Muscle layer of colon (tissue), 2 donors: Measurements from ENCODE around the gene KLHL25.
"Not testable (repeated sequence)": the region's sequence is repeated elsewhere in the genome, so short reads cannot be mapped to it uniquely, and the experiment has no call there.

Experiments
- H3K27ac ChIP-seq: one replicate; pipeline ENCODE4 v1.7.0; 2013; ENCODE audit warnings: low read depth, mild to moderate bottlenecking, low read length, moderate library complexity
- H3K27me3 ChIP-seq, 2 donors: one replicate each; pipeline ENCODE4 v1.7.0; 2013; ENCODE audit warnings: low read length in 2 of 2, mild to moderate bottlenecking in 2 of 2; ENCODE audit not compliant: insufficient read depth in 2 of 2, control insufficient read depth in 1 of 2
- H3K36me3 ChIP-seq: one replicate; pipeline ENCODE4 v1.7.0; 2013; ENCODE audit warnings: mild to moderate bottlenecking, low read length; ENCODE audit not compliant: insufficient read depth
- H3K4me1 ChIP-seq: one replicate; pipeline ENCODE4 v1.7.0; 2013; ENCODE audit warnings: mild to moderate bottlenecking, low read length; ENCODE audit not compliant: insufficient read depth
- H3K4me3 ChIP-seq, 2 donors: one replicate each; pipeline ENCODE4 v1.7.0; 2013; ENCODE audit warnings: low read length in 2 of 2, low read depth in 1 of 2, mild to moderate bottlenecking in 1 of 2, moderate library complexity in 1 of 2
- H3K9ac ChIP-seq: one replicate; pipeline ENCODE4 v1.7.0; 2013; ENCODE audit warnings: low read length
- H3K9me3 ChIP-seq: one replicate; pipeline ENCODE4 v1.7.0; 2013; ENCODE audit warnings: mild to moderate bottlenecking, low read length
- donor health status: abdominal sarcoma.
- donor health status: Adenocarcinoma of cecum.

The KLHL25 gene, protein sequence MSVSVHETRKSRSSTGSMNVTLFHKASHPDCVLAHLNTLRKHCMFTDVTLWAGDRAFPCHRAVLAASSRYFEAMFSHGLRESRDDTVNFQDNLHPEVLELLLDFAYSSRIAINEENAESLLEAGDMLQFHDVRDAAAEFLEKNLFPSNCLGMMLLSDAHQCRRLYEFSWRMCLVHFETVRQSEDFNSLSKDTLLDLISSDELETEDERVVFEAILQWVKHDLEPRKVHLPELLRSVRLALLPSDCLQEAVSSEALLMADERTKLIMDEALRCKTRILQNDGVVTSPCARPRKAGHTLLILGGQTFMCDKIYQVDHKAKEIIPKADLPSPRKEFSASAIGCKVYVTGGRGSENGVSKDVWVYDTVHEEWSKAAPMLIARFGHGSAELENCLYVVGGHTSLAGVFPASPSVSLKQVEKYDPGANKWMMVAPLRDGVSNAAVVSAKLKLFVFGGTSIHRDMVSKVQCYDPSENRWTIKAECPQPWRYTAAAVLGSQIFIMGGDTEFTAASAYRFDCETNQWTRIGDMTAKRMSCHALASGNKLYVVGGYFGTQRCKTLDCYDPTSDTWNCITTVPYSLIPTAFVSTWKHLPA

DNA sequence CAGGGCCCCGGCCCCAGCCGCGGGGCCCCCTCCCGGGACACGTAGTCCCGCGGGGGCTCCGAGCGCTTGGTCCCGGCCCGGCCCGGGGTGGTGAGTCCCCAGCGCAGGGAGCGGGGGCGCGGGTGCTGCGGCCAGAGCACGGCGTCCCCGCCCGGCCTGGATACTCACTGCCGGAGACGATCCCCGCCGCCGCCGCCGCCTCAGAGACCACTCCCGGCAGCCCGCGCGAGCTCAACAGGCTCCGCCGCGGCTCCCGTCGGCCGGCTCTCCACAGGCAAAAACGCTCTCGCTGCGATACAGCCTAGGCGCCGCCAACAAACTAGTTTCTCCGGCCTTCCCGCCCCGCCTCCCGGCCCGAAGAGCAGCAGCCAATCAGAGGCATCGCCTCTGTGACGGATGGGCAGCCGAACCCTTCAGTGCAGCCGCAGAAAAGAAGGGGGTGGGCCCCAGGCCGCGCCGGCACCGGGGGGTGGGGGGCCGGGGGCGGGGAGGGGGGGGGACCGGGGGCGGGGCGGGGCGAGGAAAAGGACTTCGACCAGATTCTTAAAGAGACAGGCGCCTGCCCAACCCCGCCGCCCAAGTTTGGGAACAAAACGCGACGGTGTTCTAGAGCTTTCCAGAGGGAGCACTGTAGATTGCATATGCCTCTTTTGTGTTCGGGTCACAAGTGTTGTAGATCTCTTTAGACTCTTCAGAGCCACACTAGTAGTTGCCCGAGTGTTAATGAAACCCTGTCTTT lies at the start of gene KLHL25:
KLHL25 (minus strand) TSS at position 328 of the 739 bp plus-strand sequence. CDS start 25,115 bp downstream, outside the sequence.
- Histone ChIP-seq H3K27ac (peak within 1 kb of the TSS; percentile 80), H3K9me3 (no peaks in the 10 kb centered on the region), H3K27me3 (no peaks in the 10 kb centered on the region), H3K4me3 (peak within 1 kb of the TSS; percentile 77 to 87), H3K36me3 (no peaks in the 10 kb centered on the region), H3K9ac (peak within 1 kb of the TSS; percentile 57), H3K4me1 (peaks cover 19% of the 10 kb centered on the region)

DNA sequence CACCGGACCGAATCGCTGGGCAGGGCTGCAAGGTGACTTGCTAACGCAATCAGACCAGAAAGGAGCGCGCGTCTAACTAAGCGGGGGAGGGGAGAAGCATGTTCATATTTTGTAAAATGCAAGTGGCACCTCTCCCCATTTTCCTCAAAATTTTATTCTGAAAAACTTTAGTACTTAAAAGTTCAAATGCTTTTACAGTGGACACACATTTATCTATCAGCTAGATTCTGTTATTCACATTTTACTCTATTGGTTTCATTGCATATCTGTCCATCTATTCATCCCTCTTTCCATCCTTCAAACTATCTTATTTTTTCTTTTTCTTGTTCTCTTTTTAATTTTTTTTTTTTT lies 46.1 kb upstream of the KLHL25 start:
- peak overlapping the region; percentile 7 for H3K27ac ChIP-seq
- no peaks in the 10 kb centered on the region for H3K9me3 ChIP-seq
- H3K36me3 ChIP-seq: no peaks in the 10 kb centered on the region
- peaks cover 0 to 5% of the 10 kb centered on the region in 2 donors for H3K27me3 ChIP-seq
- H3K9ac ChIP-seq: no peak overlapping the region
- no peaks in the 10 kb centered on the region for H3K4me1 ChIP-seq
- peak overlapping the region; percentile 23 to 47 for H3K4me3 ChIP-seq

DNA sequence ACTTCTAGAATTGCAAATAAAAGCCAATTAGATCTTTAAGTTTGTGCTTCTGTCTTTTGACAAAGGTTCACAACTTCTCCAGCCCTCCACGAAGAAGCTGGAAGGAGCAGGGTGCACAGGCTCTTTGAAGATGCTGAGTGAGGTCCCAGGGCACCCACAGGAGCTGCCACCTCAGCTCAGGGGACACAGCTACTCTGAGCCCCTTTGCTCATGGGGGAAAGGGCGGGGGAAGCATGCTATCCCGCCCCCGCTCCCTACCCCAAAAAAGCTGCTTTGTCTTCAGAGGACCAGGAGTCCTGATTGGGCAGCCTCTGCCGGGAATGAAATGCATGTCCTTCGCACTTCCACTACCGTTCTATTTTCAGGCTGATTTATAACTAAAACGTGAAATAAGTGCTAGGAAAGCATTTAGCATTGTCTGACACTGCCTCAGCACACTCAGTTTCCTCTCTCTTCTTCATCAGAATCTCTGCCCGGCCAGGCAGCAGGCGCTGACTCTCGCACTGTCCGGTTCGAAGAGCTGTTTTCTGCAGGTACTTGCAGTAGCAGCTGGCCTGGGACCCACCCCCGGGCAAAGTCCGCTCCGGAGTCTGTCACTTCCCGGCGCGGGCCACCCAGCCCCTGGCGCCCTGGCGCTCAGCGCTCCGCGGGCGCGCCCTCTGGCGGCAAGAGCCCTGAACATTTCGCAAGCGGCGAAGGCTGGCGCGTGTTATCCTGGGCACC lies 45.5 kb upstream of the KLHL25 start:
- Histone ChIP-seq H3K4me1 (no peaks in the 10 kb centered on the region), H3K9me3 (no peaks in the 10 kb centered on the region), H3K4me3 (peak overlapping the region; percentile 23 to 47), H3K9ac (no peak overlapping the region), H3K27ac (peak overlapping the region; percentile 7), H3K36me3 (no peaks in the 10 kb centered on the region), H3K27me3 (peaks cover 0 to 5% of the 10 kb centered on the region in 2 donors)

DNA sequence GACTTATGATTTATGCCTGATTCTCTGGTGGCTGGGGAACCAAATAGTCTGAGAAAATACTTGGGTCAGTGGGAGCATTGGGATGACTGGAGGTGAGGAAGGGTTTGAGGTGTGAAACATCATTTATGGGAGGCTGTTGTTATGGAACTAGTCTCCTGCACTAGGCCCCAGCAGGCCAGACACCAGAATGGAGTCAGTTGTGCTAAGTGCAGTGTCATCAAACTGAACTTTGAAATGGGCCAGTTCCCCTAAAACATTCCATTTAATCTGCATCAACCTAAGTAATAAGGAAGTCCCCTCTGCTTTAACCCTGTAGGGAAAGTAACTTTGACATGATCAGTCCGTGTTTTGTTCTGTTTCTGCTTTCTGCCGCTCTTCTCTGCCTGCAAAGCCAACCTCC lies 44.9 kb upstream of the KLHL25 start:
- Histone ChIP-seq H3K27ac (no peak overlapping the region), H3K9me3 (no peaks in the 10 kb centered on the region), H3K9ac (no peak overlapping the region), H3K4me1 (no peaks in the 10 kb centered on the region), H3K27me3 (peaks cover 0 to 5% of the 10 kb centered on the region in 2 donors), H3K36me3 (no peaks in the 10 kb centered on the region), H3K4me3 (no peak overlapping the region)

DNA sequence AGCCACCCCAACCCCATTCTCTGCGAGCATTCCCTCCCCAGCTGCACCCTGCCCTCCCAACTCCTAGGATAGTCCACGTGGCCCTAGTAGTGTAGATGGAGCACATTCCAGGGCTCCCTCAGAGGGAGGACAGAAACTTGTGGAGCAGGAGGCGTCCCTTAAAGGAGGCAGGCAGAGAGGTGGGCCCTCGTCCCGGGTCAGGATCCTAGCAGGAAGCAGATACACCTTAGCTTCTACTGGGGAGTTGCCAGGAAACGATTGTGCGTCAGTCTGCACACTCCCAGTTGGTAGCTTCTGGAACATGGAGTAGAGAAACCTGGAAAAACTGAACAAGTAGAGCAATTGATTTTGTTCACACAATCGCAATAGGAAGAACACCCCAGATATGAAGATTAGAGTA lies 43.9 kb upstream of the KLHL25 start:
- no peaks in the 10 kb centered on the region for H3K9me3 ChIP-seq
- no peak overlapping the region for H3K9ac ChIP-seq
- H3K27me3 ChIP-seq: peaks cover 0 to 5% of the 10 kb centered on the region in 2 donors
- no peaks in the 10 kb centered on the region for H3K4me1 ChIP-seq
- no peak overlapping the region for H3K27ac ChIP-seq
- no peaks in the 10 kb centered on the region for H3K36me3 ChIP-seq
- no peak overlapping the region for H3K4me3 ChIP-seq

DNA sequence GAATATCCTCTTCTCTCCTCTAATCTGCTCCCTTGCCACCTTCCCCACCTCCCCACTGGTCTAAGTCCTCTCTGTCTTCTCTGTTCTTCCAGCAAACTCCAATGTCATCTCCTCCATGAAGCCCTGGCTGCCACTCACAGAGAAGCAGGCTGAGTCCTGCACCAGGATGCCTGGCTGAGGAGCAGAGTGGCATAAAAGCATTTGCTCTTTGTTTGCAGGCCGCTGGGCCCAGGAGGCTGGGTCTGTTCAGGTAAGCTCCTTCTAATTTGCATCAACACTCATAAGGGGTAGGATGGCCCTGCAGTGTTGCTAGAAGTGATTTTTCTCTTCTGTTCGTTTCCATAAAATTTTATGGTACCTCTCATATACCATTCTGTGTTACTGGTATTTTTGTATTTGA lies 43.2 kb upstream of the KLHL25 start:
- Histone ChIP-seq H3K4me3 (no peak overlapping the region), H3K9me3 (no peaks in the 10 kb centered on the region), H3K4me1 (no peaks in the 10 kb centered on the region), H3K36me3 (no peaks in the 10 kb centered on the region), H3K27ac (no peak overlapping the region), H3K27me3 (no peaks in the 10 kb centered on the region), H3K9ac (no peak overlapping the region)

DNA sequence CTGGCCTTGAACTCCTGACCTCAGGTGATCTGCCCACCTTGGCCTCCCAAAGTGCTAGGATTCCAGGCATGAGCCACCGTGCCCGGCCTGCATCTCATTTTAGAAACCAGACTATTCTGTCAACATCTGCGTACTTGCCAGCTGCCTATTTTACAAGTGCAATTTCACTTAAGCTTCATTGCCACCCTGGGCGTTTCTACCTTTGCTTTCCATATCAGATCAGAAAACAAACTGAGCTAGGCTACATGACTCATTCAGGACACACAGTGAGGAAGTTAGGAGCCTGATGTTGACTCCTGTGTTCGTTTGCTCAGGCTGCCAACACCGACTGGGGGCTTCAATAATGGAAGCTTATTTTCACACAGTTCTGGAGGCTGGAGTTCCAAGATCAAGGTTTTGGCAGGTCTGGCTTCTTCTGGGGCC lies 42.3 kb upstream of the KLHL25 start:
- H3K4me3 ChIP-seq: no peak overlapping the region
- H3K27ac ChIP-seq: no peak overlapping the region
- H3K36me3 ChIP-seq: no peaks in the 10 kb centered on the region
- H3K9ac ChIP-seq: no peak overlapping the region
- H3K27me3 ChIP-seq: no peaks in the 10 kb centered on the region
- H3K9me3 ChIP-seq: no peaks in the 10 kb centered on the region
- no peaks in the 10 kb centered on the region for H3K4me1 ChIP-seq

DNA sequence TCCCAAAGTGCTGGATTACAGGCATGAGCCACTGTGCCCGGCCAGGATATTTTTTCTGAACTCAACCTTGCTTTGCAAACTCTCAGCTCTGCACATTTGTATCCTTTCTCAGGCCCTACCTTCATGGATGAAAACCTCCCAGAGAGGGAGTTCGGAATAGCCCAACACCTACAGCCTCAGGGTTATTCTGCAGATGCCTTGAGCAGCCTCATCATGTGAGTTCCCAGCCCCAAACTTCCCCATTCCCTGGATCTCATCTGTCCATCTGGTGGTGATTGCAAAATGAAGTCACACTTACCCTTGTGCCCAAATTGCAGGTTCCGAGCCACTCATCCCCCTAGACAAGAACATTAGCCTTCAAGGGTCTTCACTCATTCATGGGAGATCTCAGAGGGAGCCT lies 39.9 kb upstream of the KLHL25 start:
- Histone ChIP-seq H3K27me3 (no peaks in the 10 kb centered on the region), H3K27ac (no peak overlapping the region), H3K36me3 (no peaks in the 10 kb centered on the region), H3K9ac (no peak overlapping the region), H3K4me1 (no peaks in the 10 kb centered on the region), H3K9me3 (no peaks in the 10 kb centered on the region), H3K4me3 (no peak overlapping the region)

DNA sequence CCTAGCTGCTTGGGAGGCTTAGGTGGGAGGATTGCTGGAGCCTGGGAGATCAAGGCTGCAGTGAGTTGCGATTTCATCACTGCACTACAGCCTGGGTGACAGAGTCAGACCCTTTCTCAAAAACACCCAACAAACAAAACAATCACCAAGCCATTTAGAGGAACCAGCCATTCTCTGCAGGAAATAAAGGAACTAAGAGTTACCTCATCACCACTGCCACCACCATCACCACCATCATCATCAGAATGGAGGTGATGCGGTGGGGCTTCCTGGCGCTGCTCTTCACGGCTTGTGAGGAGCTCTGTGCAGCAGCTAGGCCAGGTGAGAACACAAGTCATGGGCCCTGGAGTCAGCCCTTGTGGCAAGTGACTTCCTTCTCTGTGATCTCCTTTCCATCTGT lies 37.7 kb upstream of the KLHL25 start:
- no peak overlapping the region for H3K4me3 ChIP-seq
- H3K36me3 ChIP-seq: no peaks in the 10 kb centered on the region
- no peak overlapping the region for H3K9ac ChIP-seq
- H3K9me3 ChIP-seq: no peaks in the 10 kb centered on the region
- no peaks in the 10 kb centered on the region for H3K4me1 ChIP-seq
- no peak overlapping the region for H3K27ac ChIP-seq
- H3K27me3 ChIP-seq: no peaks in the 10 kb centered on the region

DNA sequence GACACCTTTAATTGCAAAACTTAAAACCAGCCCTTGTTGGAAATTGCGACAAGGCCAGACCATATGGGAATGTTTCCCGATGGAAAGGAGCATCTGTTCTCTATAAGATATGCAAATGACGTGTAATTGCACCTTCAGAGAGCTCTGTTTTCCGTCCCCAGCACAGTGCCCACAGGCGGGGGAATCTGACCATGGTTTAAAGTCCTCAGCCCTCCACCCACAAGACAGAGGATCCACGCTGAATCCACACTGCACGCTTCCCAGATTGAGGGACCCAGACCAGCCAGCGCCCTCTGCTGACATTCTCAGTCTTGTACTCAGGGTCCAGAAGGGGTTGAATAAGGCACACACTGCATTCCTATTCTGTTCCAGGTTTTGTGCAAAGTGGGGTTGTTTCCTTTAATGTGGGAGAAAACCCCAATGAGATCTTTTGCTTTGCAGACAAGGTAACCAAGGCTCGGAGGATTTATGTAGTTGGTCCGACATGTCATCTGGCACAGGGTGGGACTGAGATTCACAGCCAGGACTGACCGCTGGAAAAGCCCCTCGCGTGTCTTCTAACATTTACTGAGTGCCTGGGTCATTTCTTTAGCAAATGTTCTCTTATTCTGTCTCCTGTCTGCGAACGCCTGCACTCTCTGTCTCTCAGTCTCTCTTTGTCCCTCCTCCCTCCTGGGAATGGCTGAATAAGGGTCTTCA lies 36.8 kb upstream of the KLHL25 start:
- Histone ChIP-seq H3K27me3 (no peaks in the 10 kb centered on the region), H3K4me1 (no peaks in the 10 kb centered on the region), H3K36me3 (no peaks in the 10 kb centered on the region), H3K9me3 (no peaks in the 10 kb centered on the region), H3K9ac (no peak overlapping the region), H3K4me3 (no peak overlapping the region), H3K27ac (no peak overlapping the region)

DNA sequence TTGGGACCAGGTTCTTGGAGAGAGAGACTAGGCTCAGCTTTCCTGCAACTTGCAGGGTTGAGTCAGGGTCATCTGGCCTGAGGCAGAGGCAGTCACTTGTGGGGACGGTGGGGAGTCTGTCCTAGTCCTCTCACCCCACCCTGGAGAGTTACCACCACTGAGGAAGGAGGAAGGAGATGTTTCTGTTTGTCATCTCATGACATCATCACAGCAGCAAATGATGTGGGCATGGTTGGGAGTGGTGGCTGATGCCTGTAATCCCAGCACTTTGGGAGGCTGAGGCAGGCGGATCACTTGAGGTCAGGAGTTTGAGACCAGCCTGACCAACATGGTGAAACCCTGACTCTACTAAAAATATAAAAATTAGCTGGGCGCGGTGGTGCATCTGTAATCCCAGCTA lies 35.0 kb upstream of the KLHL25 start:
- H3K36me3 ChIP-seq, H3K27me3 ChIP-seq, H3K27ac ChIP-seq, H3K4me1 ChIP-seq, H3K9me3 ChIP-seq, H3K9ac ChIP-seq, H3K4me3 ChIP-seq: not testable (repeated sequence)
